Keratinocyte (primary cell): ENCODE results near the gene GCHFR. TPM values are rescaled to one million over a fixed set of nuclear protein-coding genes. Genes with fewer than 3 reads are reported as not detected.

ENCODE experiments used
- DNase-seq: peaks from one replicate; pipeline ENCODE4 v3.0.0-alpha.2; 2011; ENCODE audit warnings: low read depth, missing footprints, low spot score
- FAIRE-seq: peaks from 2 replicates; lab custom pipeline; 2011; peaks lifted over from hg19 to GRCh38; lab: Jason Lieb, UNC
- H2AFZ ChIP-seq: 2 replicates; pipeline ENCODE4 v1.6.0; 2012; ENCODE audit warnings: low read length, control low read depth, inconsistent platforms; ENCODE audit not compliant: control insufficient read depth
- H3K27ac ChIP-seq: 2 replicates; pipeline ENCODE4 v1.5.1; 2011; ENCODE audit warnings: low read length; ENCODE audit not compliant: control insufficient read depth, insufficient read depth
- H3K27me3 ChIP-seq: 3 replicates; pipeline ENCODE4 v1.6.0; 2011; ENCODE audit warnings: low read length; ENCODE audit not compliant: control insufficient read depth, insufficient read depth; ENCODE audit errors: extremely low read depth
- H3K36me3 ChIP-seq, 2 experiments: 2 replicates in 1 of 2; 3 replicates in 1 of 2; pipeline ENCODE4 v1.5.1; 2011; ENCODE audit warnings: low read length in 2 of 2, mild to moderate bottlenecking in 1 of 2; ENCODE audit not compliant: control insufficient read depth in 2 of 2, insufficient read depth in 2 of 2; ENCODE audit errors: extremely low read depth in 1 of 2
- H3K4me1 ChIP-seq: 3 replicates; pipeline ENCODE4 v1.5.1; 2011; ENCODE audit warnings: low read length; ENCODE audit not compliant: control insufficient read depth, insufficient read depth; ENCODE audit errors: extremely low read depth
- H3K4me2 ChIP-seq: 3 replicates; pipeline ENCODE4 v1.6.0; 2011; ENCODE audit warnings: low read depth, low read length; ENCODE audit not compliant: control insufficient read depth, insufficient read depth; ENCODE audit errors: extremely low read depth
- H3K4me3 ChIP-seq, 3 experiments: fragments of 200-600 bp in 1 of 3; sonication (generic) in 1 of 3; 2 replicates in 2 of 3; 3 replicates in 1 of 3; pipeline ENCODE4 v1.5.1; 2011 to 2016; ENCODE audit warnings: low read length in 3 of 3, mild to moderate bottlenecking in 3 of 3, control low read depth in 2 of 3, inconsistent platforms in 1 of 3, low read depth in 1 of 3, mixed read lengths in 1 of 3, mixed run types in 1 of 3, moderate library complexity in 1 of 3; ENCODE audit not compliant: control insufficient read depth in 2 of 3, insufficient read depth in 2 of 3; ENCODE audit errors: extremely low read depth in 1 of 3
- H3K79me2 ChIP-seq: 2 replicates; pipeline ENCODE4 v1.6.0; 2012; ENCODE audit warnings: low read length; ENCODE audit not compliant: control insufficient read depth, insufficient read depth
- H3K9ac ChIP-seq: 3 replicates; pipeline ENCODE4 v1.6.0; 2011; ENCODE audit warnings: low read length; ENCODE audit not compliant: control insufficient read depth, insufficient read depth; ENCODE audit errors: extremely low read depth
- H3K9me1 ChIP-seq: 3 replicates; pipeline ENCODE4 v1.6.0; 2011; ENCODE audit warnings: low read length; ENCODE audit not compliant: control insufficient read depth, insufficient read depth; ENCODE audit errors: extremely low read depth
- H3K9me3 ChIP-seq: 2 replicates; pipeline ENCODE4 v1.5.1; 2012; ENCODE audit warnings: low read depth, low read length; ENCODE audit not compliant: control insufficient read depth
- H4K20me1 ChIP-seq: 3 replicates; pipeline ENCODE4 v1.6.0; 2011; ENCODE audit warnings: low read length; ENCODE audit not compliant: control insufficient read depth, insufficient read depth; ENCODE audit errors: extremely low read depth
- EZH2 ChIP-seq: IDR thresholded peaks from one replicate; pipeline ENCODE4 v1.6.1; 2012; ENCODE audit warnings: inconsistent platforms, mild to moderate bottlenecking, low read length, moderate library complexity
- dilution Hi-C: fragments of 300-500 bp; cut with MboI; formaldehyde crosslinking; loops from one replicate; pipeline ENCODE4 v1.7.0; 2020; ENCODE audit warnings: low sequenced_read_pairs; ENCODE audit not compliant: extremely low pct_ligation_motif_present
- polyA plus RNA-seq, 5 experiments: library from polyadenylated mRNA; depleted of rRNA in 3 of 5; stranded (reverse) in 3 of 5; stranded (forward) in 1 of 5; unstranded in 1 of 5; fragments of >200 nt; gene quantifications; 1 replicate in 1 of 5; 2 replicates in 3 of 5; 3 replicates in 1 of 5; pipeline versions ENCODE4 v1.2.1 to v1.2.3, GENCODE V29; 2011 to 2012; ENCODE audit warnings: missing spikeins in 2 of 5, low read depth in 1 of 5, low replicate concordance in 1 of 5
- TF ChIP-seq, protein P1 (sequence below), 3 experiments: IDR thresholded peaks in 1 of 3; conservative IDR thresholded peaks in 1 of 3; optimal IDR thresholded peaks in 1 of 3; 2 replicates in 2 of 3; 3 replicates in 1 of 3; pipeline versions ENCODE3 to v1.5.1; 2011; ENCODE audit warnings: low read length in 3 of 3, mild to moderate bottlenecking in 3 of 3, moderate library complexity in 2 of 3, control low read depth in 1 of 3, inconsistent platforms in 1 of 3; ENCODE audit not compliant: insufficient read depth in 2 of 3; ENCODE audit errors: extremely low read depth in 1 of 3

The GCHFR gene
- polyA plus RNA-seq, 1 donor (not counting 4 experiments of a cell fraction or from before 2014, with no cell fraction given), result 2.7 TPM

DNA sequence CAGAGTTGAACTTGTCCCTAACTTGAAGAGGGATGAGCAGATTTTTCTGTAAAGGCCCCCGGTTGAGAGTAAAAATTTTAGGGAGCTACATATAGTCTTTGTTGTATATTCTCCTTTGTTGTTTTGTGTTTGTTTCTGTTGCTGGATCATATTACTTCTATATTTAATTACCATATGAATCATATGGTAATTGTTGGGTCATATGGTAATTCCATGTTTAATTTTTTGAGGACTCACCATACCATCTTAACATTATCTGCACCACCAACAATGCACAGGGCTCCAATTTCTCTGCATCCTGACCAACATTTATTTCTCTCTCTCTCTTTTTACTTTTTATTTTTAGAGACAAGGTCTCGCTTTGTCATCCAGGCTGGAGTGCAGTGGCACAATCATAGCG, 35.7 kb downstream of the GCHFR start:
- no peaks in the 10 kb centered on the region for H3K27me3 ChIP-seq
- H2AFZ ChIP-seq, result no peak overlapping the region
- dilution Hi-C loops, result no loop called here
- no peak overlapping the region for H3K4me2 ChIP-seq
- no peak overlapping the region for H3K4me3 ChIP-seq
- TF ChIP-seq EZH2, result no peak
- H3K27ac ChIP-seq, result peak overlapping the region; percentile 55
- H3K9me1 ChIP-seq, result no peaks in the 10 kb centered on the region
- DNase-seq (no peak), FAIRE-seq (no peak)
- H3K9ac ChIP-seq, result no peak overlapping the region
- H3K36me3 ChIP-seq, result peaks cover 3 to 4% of the 10 kb centered on the region in 2 experiments
- H4K20me1 ChIP-seq, result no peaks in the 10 kb centered on the region
- H3K9me3 ChIP-seq, result no peaks in the 10 kb centered on the region
- peaks cover 13% of the 10 kb centered on the region for H3K4me1 ChIP-seq
- H3K79me2 ChIP-seq, result peaks cover 52% of the 10 kb centered on the region

DNA sequence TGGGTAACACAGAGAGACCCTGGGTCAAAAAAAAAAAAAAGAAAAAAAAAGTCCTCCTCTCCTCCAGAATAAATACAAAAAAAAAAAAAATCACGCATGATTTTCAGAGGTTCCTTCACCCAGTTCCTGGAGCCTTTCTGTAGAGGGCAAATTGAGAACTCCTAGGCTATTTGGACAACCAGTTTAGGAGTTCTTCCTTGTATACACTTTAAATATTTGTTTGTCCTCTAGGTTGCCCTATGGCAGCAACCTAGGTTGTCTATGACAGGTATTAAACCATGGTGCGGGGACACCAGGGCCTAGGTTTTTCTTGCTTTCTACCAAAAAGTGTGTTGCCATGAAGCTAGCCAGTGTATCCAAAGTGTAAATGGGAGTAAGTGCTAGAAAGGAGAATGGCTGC, 39.2 kb downstream of the GCHFR start:
- Histone ChIP-seq H3K79me2 (peaks cover 49% of the 10 kb centered on the region), H3K27ac (no peak overlapping the region), H3K4me3 (no peak overlapping the region), H4K20me1 (no peaks in the 10 kb centered on the region), H2AFZ (no peak overlapping the region), H3K9me3 (no peaks in the 10 kb centered on the region), H3K4me2 (no peak overlapping the region), H3K4me1 (peaks cover 15% of the 10 kb centered on the region), H3K9ac (no peak overlapping the region), H3K27me3 (no peaks in the 10 kb centered on the region), H3K36me3 (peaks cover 3 to 4% of the 10 kb centered on the region in 2 experiments), H3K9me1 (no peaks in the 10 kb centered on the region)
- no peak for DNase-seq
- dilution Hi-C loops, result no loop called here
- TF ChIP-seq EZH2, result no peak
- TF ChIP-seq, protein P1, sequence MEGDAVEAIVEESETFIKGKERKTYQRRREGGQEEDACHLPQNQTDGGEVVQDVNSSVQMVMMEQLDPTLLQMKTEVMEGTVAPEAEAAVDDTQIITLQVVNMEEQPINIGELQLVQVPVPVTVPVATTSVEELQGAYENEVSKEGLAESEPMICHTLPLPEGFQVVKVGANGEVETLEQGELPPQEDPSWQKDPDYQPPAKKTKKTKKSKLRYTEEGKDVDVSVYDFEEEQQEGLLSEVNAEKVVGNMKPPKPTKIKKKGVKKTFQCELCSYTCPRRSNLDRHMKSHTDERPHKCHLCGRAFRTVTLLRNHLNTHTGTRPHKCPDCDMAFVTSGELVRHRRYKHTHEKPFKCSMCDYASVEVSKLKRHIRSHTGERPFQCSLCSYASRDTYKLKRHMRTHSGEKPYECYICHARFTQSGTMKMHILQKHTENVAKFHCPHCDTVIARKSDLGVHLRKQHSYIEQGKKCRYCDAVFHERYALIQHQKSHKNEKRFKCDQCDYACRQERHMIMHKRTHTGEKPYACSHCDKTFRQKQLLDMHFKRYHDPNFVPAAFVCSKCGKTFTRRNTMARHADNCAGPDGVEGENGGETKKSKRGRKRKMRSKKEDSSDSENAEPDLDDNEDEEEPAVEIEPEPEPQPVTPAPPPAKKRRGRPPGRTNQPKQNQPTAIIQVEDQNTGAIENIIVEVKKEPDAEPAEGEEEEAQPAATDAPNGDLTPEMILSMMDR (optimal IDR thresholded peaks at IDR 0.05 in 1 of 3, IDR thresholded peaks at IDR 0.05 in 1 of 3, conservative IDR thresholded peaks at IDR 0.05 in 1 of 3; ENCODE audit: extremely low read depth in 1 of 3, insufficient read depth in 2 of 3, low read length in 3 of 3), result no peak
- FAIRE-seq, result no peak

DNA sequence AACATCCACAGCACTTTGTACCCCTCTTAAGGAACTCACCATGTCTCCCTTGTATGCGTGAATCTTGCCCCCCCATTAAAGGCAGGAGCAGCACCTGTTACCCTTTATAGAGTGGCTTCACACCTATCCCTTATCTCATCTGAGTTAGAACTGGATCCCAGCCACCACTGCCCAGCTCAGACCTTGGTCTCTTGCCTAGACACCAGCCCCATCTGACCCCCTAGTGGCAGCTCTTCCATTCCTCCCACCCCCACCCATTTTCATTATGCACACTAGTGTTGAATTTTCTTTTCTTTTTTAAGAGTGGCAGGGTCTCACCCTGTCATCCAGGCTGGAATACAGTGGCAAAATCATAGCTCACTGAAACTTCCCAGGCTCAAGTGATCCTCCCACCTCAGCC, 39.8 kb downstream of the GCHFR start:
- H3K36me3 ChIP-seq, result peaks cover 3 to 4% of the 10 kb centered on the region in 2 experiments
- peaks cover 16% of the 10 kb centered on the region for H3K4me1 ChIP-seq
- no peak overlapping the region for H3K4me2 ChIP-seq
- TF ChIP-seq EZH2, result no peak
- TF ChIP-seq, protein P1 (optimal IDR thresholded peaks at IDR 0.05 in 1 of 3, IDR thresholded peaks at IDR 0.05 in 1 of 3, conservative IDR thresholded peaks at IDR 0.05 in 1 of 3; ENCODE audit: extremely low read depth in 1 of 3, insufficient read depth in 2 of 3, low read length in 3 of 3), result no peak
- no peaks in the 10 kb centered on the region for H3K9me3 ChIP-seq
- FAIRE-seq (no peak), DNase-seq (no peak)
- no peak overlapping the region for H3K4me3 ChIP-seq
- H2AFZ ChIP-seq, result no peak overlapping the region
- peaks cover 1% of the 10 kb centered on the region for H3K9me1 ChIP-seq
- H3K27me3 ChIP-seq, result no peaks in the 10 kb centered on the region
- dilution Hi-C loops, result no loop called here
- no peak overlapping the region for H3K27ac ChIP-seq
- H4K20me1 ChIP-seq, result no peaks in the 10 kb centered on the region
- H3K79me2 ChIP-seq, result peaks cover 51% of the 10 kb centered on the region
- no peak overlapping the region for H3K9ac ChIP-seq
